NT2/D1 (cell line): ENCODE data around the gene LRMDA.

Source experiments
- DNase-seq: peaks from one replicate; pipeline ENCODE4 v3.0.0-alpha.2; 2011; ENCODE audit warnings: low read depth, low spot score
- H3K27me3 ChIP-seq: 2 replicates; pipeline ENCODE4 v1.6.0; 2011; ENCODE audit warnings: mild to moderate bottlenecking; ENCODE audit not compliant: insufficient read length, insufficient read depth
- H3K36me3 ChIP-seq: 2 replicates; pipeline ENCODE4 v1.6.1; 2011; ENCODE audit warnings: mild to moderate bottlenecking, low read length, mixed read lengths; ENCODE audit not compliant: insufficient read depth, insufficient read length
- H3K4me1 ChIP-seq: 2 replicates; pipeline ENCODE4 v1.5.1; 2011; ENCODE audit not compliant: insufficient read depth, insufficient read length
- H3K4me3 ChIP-seq: 2 replicates; pipeline ENCODE4 v1.5.1; 2011; ENCODE audit warnings: low read depth; ENCODE audit not compliant: insufficient read length
- H3K9ac ChIP-seq: 2 replicates; pipeline ENCODE4 v1.6.0; 2011; ENCODE audit warnings: low read depth; ENCODE audit not compliant: insufficient read length
- H3K9me3 ChIP-seq: 2 replicates; pipeline ENCODE4 v1.5.1; 2011; ENCODE audit warnings: mild to moderate bottlenecking, low read length; ENCODE audit not compliant: insufficient read depth
- SUZ12 ChIP-seq: IDR thresholded peaks from 2 replicates; pipeline ENCODE4 v1.6.1; 2011; ENCODE audit not compliant: insufficient read length, insufficient read depth; ENCODE audit errors: extremely low read depth
- YY1 ChIP-seq: IDR thresholded peaks from 2 replicates; pipeline ENCODE4 v1.6.1; 2011; ENCODE audit not compliant: insufficient read length, insufficient read depth
- ZNF274 ChIP-seq: IDR thresholded peaks from 2 replicates; pipeline ENCODE4 v1.6.1; 2011; ENCODE audit warnings: mild to moderate bottlenecking, low read depth, low read length

Gene LRMDA

GRCh38 chr10:75437693-75438092 lies 6.3 kb downstream of the LRMDA start:
- Histone ChIP-seq H3K9ac (no peak overlapping the region), H3K36me3 (no peaks in the 10 kb centered on the region), H3K4me3 (no peak overlapping the region), H3K9me3 (no peaks in the 10 kb centered on the region; the same call in 1 of the 2 replicates), H3K27me3 (peaks cover 83% of the 10 kb centered on the region), H3K4me1 (no peaks in the 10 kb centered on the region)
- no peak for DNase-seq
- no peak for TF ChIP-seq YY1
- no peak for TF ChIP-seq SUZ12
- TF ChIP-seq ZNF274, result no peak

- Histone ChIP-seq H3K4me1 (no peaks in the 10 kb centered on the region), H3K9me3 (peaks cover 3% of the 10 kb centered on the region), H3K4me3 (no peak overlapping the region), H3K36me3 (no peaks in the 10 kb centered on the region), H3K9ac (no peak overlapping the region), H3K27me3 (peaks cover 77% of the 10 kb centered on the region)
- DNase-seq, result no peak
- TF ChIP-seq SUZ12 (no peak), ZNF274 (no peak)
Measured at GRCh38 chr10:75438275-75438674, 6.9 kb downstream of the LRMDA start.

- H3K4me3 ChIP-seq, result no peak overlapping the region
- no peaks in the 10 kb centered on the region for H3K4me1 ChIP-seq
- H3K36me3 ChIP-seq, result no peaks in the 10 kb centered on the region
- TF ChIP-seq SUZ12 (no peak), ZNF274 (no peak), YY1 (no peak)
- no peak for DNase-seq
- peaks cover 62% of the 10 kb centered on the region for H3K27me3 ChIP-seq
- no peak overlapping the region for H3K9ac ChIP-seq
- H3K9me3 ChIP-seq, result peaks cover 14% of the 10 kb centered on the region
Measured at GRCh38 chr10:75439811-75440210, 8.4 kb downstream of the LRMDA start.

- TF ChIP-seq SUZ12 (no peak), ZNF274 (no peak), YY1 (no peak)
- H3K4me1 ChIP-seq, result no peaks in the 10 kb centered on the region
- H3K9me3 ChIP-seq, result peaks cover 14% of the 10 kb centered on the region
- H3K9ac ChIP-seq, result no peak overlapping the region
- H3K36me3 ChIP-seq, result no peaks in the 10 kb centered on the region
- no peak for DNase-seq
- no peak overlapping the region for H3K4me3 ChIP-seq
- H3K27me3 ChIP-seq, result peaks cover 57% of the 10 kb centered on the region
Measured at GRCh38 chr10:75440271-75440793, 8.9 kb downstream of the LRMDA start.

- no peak for TF ChIP-seq ZNF274
- TF ChIP-seq SUZ12, result no peak
- TF ChIP-seq YY1, result no peak
- Histone ChIP-seq H3K36me3 (no peaks in the 10 kb centered on the region), H3K9me3 (peaks cover 18% of the 10 kb centered on the region), H3K9ac (no peak overlapping the region), H3K4me1 (no peaks in the 10 kb centered on the region), H3K4me3 (no peak overlapping the region), H3K27me3 (peaks cover 48% of the 10 kb centered on the region)
- no peak for DNase-seq
Measured at GRCh38 chr10:75441196-75441595, 9.8 kb downstream of the LRMDA start.

GRCh38 chr10:75441682-75442081 lies 10.3 kb downstream of the LRMDA start:
- H3K9ac ChIP-seq, result no peak overlapping the region
- TF ChIP-seq YY1 (no peak), SUZ12 (no peak), ZNF274 (no peak)
- H3K36me3 ChIP-seq, result no peaks in the 10 kb centered on the region
- peaks cover 23% of the 10 kb centered on the region for H3K9me3 ChIP-seq
- H3K27me3 ChIP-seq, result peaks cover 44% of the 10 kb centered on the region
- no peak for DNase-seq
- H3K4me1 ChIP-seq, result no peaks in the 10 kb centered on the region
- no peak overlapping the region for H3K4me3 ChIP-seq

- Histone ChIP-seq H3K27me3 (peaks cover 28% of the 10 kb centered on the region), H3K36me3 (no peaks in the 10 kb centered on the region), H3K4me1 (no peaks in the 10 kb centered on the region), H3K9me3 (peaks cover 26% of the 10 kb centered on the region), H3K9ac (no peak overlapping the region), H3K4me3 (no peak overlapping the region)
- TF ChIP-seq ZNF274, result no peak
- no peak for TF ChIP-seq SUZ12
- TF ChIP-seq YY1, result no peak
- DNase-seq, result no peak
Measured at GRCh38 chr10:75443362-75443761, 11.9 kb downstream of the LRMDA start.
